Type B pancreatic cell (in vitro differentiated cells): ENCODE data around the gene DNAH9. TPM values are rescaled to one million over a fixed set of nuclear protein-coding genes. Genes with fewer than 3 reads are reported as not detected.

Experiments used
- DNase-seq: peaks from one replicate; pipeline ENCODE4 v3.0.0; 2021; ENCODE audit warnings: mixed read lengths; ENCODE audit not compliant: unreplicated experiment; ENCODE audit errors: extremely low spot score
- H3K27ac Mint-ChIP-seq: 2 replicates; pipeline ENCODE4 v1.8.0; 2021; ENCODE audit warnings: mild to moderate bottlenecking, mixed read lengths
- H3K27me3 Mint-ChIP-seq: 2 replicates; pipeline ENCODE4 v1.8.0; 2021; ENCODE audit warnings: mixed read lengths
- H3K36me3 Mint-ChIP-seq: 2 replicates; pipeline ENCODE4 v1.8.0; 2021; ENCODE audit warnings: mixed read lengths
- H3K4me1 Mint-ChIP-seq: one replicate; pipeline ENCODE4 v1.8.0; 2021; ENCODE audit warnings: mixed read lengths; ENCODE audit not compliant: unreplicated experiment
- H3K4me3 Mint-ChIP-seq: 2 replicates; pipeline ENCODE4 v1.8.0; 2021; ENCODE audit warnings: mild to moderate bottlenecking, mixed read lengths
- H3K9me3 Mint-ChIP-seq: 2 replicates; pipeline ENCODE4 v1.8.0; 2021; ENCODE audit warnings: mixed read lengths
- CTCF ChIP-seq: fragments of 200-600 bp; sonication (generic); conservative IDR thresholded peaks from 2 replicates; pipeline ENCODE4 v1.5.0; 2021; ENCODE audit warnings: antibody characterized with exemption, mild to moderate bottlenecking
- total RNA-seq: library from RNA; stranded (reverse); gene quantifications from 2 replicates; pipeline ENCODE4 v1.2.1, GENCODE V29; 2021; ENCODE audit warnings: low replicate concordance

The DNAH9 gene
- total RNA-seq, 1 donor from 2014 or later: 6.2 TPM

- no peaks in the 10 kb centered on the region for H3K4me1 Mint-ChIP-seq
- no peak overlapping the region for H3K27ac Mint-ChIP-seq
- no peak for TF ChIP-seq CTCF
- DNase-seq: no peak
- H3K9me3 Mint-ChIP-seq: no peaks in the 10 kb centered on the region
- no peak overlapping the region for H3K4me3 Mint-ChIP-seq
- H3K27me3 Mint-ChIP-seq: peaks cover 16% of the 10 kb centered on the region
- H3K36me3 Mint-ChIP-seq: no peaks in the 10 kb centered on the region
Observed at GRCh38 chr17:11624976-11625375, 26.7 kb downstream of the DNAH9 start.

- DNase-seq: no peak
- TF ChIP-seq CTCF: no peak
- no peaks in the 10 kb centered on the region for H3K4me1 Mint-ChIP-seq
- H3K27ac Mint-ChIP-seq: no peak overlapping the region
- H3K4me3 Mint-ChIP-seq: no peak overlapping the region
- H3K9me3 Mint-ChIP-seq: no peaks in the 10 kb centered on the region
- H3K36me3 Mint-ChIP-seq: no peaks in the 10 kb centered on the region
- peaks cover 16% of the 10 kb centered on the region for H3K27me3 Mint-ChIP-seq
Observed at GRCh38 chr17:11625878-11626277, 27.6 kb downstream of the DNAH9 start.

GRCh38 chr17:11627301-11627940 is 29.2 kb downstream of the DNAH9 start:
- no peak overlapping the region for H3K4me3 Mint-ChIP-seq
- no peak for DNase-seq
- peaks cover 16% of the 10 kb centered on the region for H3K27me3 Mint-ChIP-seq
- no peak for TF ChIP-seq CTCF
- H3K4me1 Mint-ChIP-seq: no peaks in the 10 kb centered on the region
- H3K36me3 Mint-ChIP-seq: no peaks in the 10 kb centered on the region
- no peaks in the 10 kb centered on the region for H3K9me3 Mint-ChIP-seq
- no peak overlapping the region for H3K27ac Mint-ChIP-seq

- Mint-ChIP-seq H3K4me1 (no peaks in the 10 kb centered on the region), H3K4me3 (no peak overlapping the region), H3K9me3 (no peaks in the 10 kb centered on the region), H3K27ac (no peak overlapping the region), H3K36me3 (no peaks in the 10 kb centered on the region), H3K27me3 (peaks cover 14% of the 10 kb centered on the region)
- peak; percentile 44 for TF ChIP-seq CTCF
- DNase-seq: no peak
Observed at GRCh38 chr17:11628374-11628773, 30.1 kb downstream of the DNAH9 start.

GRCh38 chr17:11628831-11629230 is 30.6 kb downstream of the DNAH9 start:
- no peak overlapping the region for H3K4me3 Mint-ChIP-seq
- no peak for DNase-seq
- TF ChIP-seq CTCF: no peak
- H3K4me1 Mint-ChIP-seq: no peaks in the 10 kb centered on the region
- H3K27me3 Mint-ChIP-seq: peaks cover 13% of the 10 kb centered on the region
- H3K9me3 Mint-ChIP-seq: no peaks in the 10 kb centered on the region
- no peak overlapping the region for H3K27ac Mint-ChIP-seq
- no peaks in the 10 kb centered on the region for H3K36me3 Mint-ChIP-seq

- Mint-ChIP-seq H3K4me1 (no peaks in the 10 kb centered on the region), H3K36me3 (no peaks in the 10 kb centered on the region), H3K27me3 (peaks cover 10% of the 10 kb centered on the region), H3K9me3 (no peaks in the 10 kb centered on the region), H3K4me3 (no peak overlapping the region), H3K27ac (no peak overlapping the region)
- no peak for DNase-seq
- TF ChIP-seq CTCF: no peak
Observed at GRCh38 chr17:11636771-11637170, 38.5 kb downstream of the DNAH9 start.
